ENCODE data around the gene PRPF38A. TPM values are rescaled to one million over a fixed set of nuclear protein-coding genes. Genes with fewer than 3 reads are reported as not detected.
A peak's percentile ranks its signal among the peaks of the same experiment; 100 is the strongest.

PRPF38A gene, protein sequence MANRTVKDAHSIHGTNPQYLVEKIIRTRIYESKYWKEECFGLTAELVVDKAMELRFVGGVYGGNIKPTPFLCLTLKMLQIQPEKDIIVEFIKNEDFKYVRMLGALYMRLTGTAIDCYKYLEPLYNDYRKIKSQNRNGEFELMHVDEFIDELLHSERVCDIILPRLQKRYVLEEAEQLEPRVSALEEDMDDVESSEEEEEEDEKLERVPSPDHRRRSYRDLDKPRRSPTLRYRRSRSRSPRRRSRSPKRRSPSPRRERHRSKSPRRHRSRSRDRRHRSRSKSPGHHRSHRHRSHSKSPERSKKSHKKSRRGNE
- 37.3 TPM for polyA plus RNA-seq (2013, experiment 1 of 2)
- polyA plus RNA-seq (2013, experiment 2 of 2) = 35.3 TPM

- 0% methylated on average over 43 to 50 of the region's 57 CpGs for WGBS, 2 experiments (ENCODE audit: insufficient coverage in 2 of 2)
- peaks cover 56% of the 10 kb centered on the region for H3K36me3 ChIP-seq (ENCODE audit: control insufficient read depth, insufficient read depth, low read length)
- H3K27ac ChIP-seq (ENCODE audit: low read depth, low read length, severe bottlenecking) = peak within 1 kb of the TSS; percentile 85
- H3K4me3 ChIP-seq (ENCODE audit: extremely low read depth, insufficient read depth, low read length, poor library complexity, severe bottlenecking) = peak within 1 kb of the TSS; percentile 67
- H3K9me3 ChIP-seq (ENCODE audit: control insufficient read depth, low read length) = no peaks in the 10 kb centered on the region
- H3K4me1 ChIP-seq (ENCODE audit: control insufficient read depth, insufficient read depth, low read length, poor library complexity, severe bottlenecking) = peaks cover 12% of the 10 kb centered on the region
Observed at GRCh38 chr1:52404116-52404974, at the start of gene PRPF38A, which contains the start of gene ORC1. PRPF38A (plus strand) TSS chr1:52404602; CDS start chr1:52404750, 148 bp downstream. ORC1 (minus strand) TSS chr1:52404423; CDS start chr1:52402223, 2,200 bp downstream.

DNA sequence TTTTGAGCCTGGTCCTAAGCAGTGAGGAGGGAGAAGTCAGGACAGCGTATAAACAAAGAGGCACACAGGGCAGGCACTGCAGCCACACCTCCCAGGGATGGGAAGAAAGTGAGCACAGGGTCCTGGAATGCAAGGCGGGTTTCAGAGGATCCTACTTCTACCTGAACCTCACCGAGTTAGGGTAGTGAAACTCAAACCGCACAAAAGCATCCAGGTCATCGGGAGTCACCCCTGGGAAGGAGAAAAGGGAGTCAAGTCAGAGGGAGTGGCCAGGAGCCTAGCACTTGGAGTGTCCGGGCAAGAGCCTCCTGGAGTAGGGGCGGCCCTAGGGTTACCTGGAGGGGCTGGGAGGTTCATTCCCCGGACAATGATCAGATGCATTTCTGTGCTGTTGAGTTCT is 49.0 kb upstream of the PRPF38A start:
- no peak overlapping the region for H3K27ac ChIP-seq (ENCODE audit: low read depth, low read length, severe bottlenecking)
- H3K9me3 ChIP-seq (ENCODE audit: control insufficient read depth, low read length) = no peaks in the 10 kb centered on the region
- H3K4me3 ChIP-seq (ENCODE audit: extremely low read depth, insufficient read depth, low read length, poor library complexity, severe bottlenecking) = no peak overlapping the region
- H3K4me1 ChIP-seq (ENCODE audit: control insufficient read depth, insufficient read depth, low read length, poor library complexity, severe bottlenecking) = peaks cover 17% of the 10 kb centered on the region
- 95 to 96% methylated on average over 8 of the region's 8 CpGs for whole genome bisulfite sequencing, 2 experiments (ENCODE audit: insufficient coverage in 2 of 2)
- H3K36me3 ChIP-seq (ENCODE audit: control insufficient read depth, insufficient read depth, low read length) = peaks cover 87% of the 10 kb centered on the region

DNA sequence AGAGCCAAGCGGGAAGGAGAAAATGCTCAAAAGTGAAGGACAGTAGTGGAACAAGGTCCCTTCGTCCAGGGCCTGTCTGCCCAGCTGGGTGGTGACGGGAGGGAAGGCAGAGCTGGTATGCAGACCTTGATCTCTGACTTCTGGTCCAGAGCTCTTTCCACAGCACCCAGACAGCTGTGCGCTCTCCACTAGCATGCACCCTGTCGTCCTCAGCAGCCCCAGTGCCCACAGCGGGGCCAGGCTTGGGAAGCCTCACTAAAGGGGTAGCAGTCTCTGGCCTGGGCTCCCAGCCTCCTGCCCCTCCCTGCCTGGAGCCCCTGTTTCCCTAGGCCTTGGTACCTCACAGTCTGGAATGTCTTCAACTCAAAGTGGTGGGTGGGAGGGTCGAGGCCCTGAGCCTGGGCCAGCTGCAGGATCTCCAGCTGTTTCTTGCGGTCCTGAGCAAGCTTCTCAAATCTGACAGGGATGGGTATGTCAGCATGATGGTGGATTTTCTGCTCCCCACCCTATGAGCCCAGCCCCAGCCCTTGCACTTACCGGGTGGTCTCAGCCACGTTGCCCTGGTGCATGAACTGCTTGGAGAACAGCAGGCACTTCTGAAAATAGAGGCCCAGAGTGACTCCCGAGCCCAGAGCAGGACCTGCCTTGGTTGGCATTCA is 48.4 kb upstream of the PRPF38A start:
- Histone ChIP-seq H3K36me3 (ENCODE audit: control insufficient read depth, insufficient read depth, low read length) (peaks cover 92% of the 10 kb centered on the region), H3K4me1 (ENCODE audit: control insufficient read depth, insufficient read depth, low read length, poor library complexity, severe bottlenecking) (peaks cover 17% of the 10 kb centered on the region), H3K4me3 (ENCODE audit: extremely low read depth, insufficient read depth, low read length, poor library complexity, severe bottlenecking) (no peak overlapping the region), H3K9me3 (ENCODE audit: control insufficient read depth, low read length) (no peaks in the 10 kb centered on the region), H3K27ac (ENCODE audit: low read depth, low read length, severe bottlenecking) (no peak overlapping the region)
- 95 to 97% methylated on average over 8 to 9 of the region's 11 CpGs for WGBS, 2 experiments (ENCODE audit: insufficient coverage in 2 of 2)

DNA sequence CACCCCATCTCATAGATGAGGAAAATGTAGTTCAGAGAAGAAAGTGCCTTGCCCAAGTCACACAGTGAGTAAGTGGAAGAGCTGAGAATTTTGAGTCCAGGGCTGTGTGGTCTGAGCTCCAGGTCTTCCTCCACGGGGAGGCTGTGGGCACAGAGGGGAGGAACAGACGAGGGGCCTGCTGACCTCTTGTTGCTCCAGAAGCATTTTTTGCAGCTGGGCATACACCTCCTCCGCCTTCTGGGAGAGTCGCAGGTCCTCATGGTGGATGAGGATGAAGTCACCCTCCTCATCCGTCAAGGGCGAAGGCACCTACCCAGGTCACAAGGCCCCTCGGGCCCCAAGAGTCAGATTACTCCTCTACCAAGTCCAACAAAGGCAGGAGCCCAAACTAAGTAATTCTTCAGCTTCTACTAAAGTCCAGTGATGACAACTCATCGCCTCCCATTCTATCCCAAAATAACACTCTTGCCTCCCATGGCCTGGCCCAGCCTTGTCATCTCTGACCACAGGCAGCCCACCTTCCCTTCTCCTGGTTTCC is 47.5 kb upstream of the PRPF38A start:
- H3K9me3 ChIP-seq (ENCODE audit: control insufficient read depth, low read length) = no peaks in the 10 kb centered on the region
- H3K4me3 ChIP-seq (ENCODE audit: extremely low read depth, insufficient read depth, low read length, poor library complexity, severe bottlenecking) = no peak overlapping the region
- H3K36me3 ChIP-seq (ENCODE audit: control insufficient read depth, insufficient read depth, low read length) = peaks cover 98% of the 10 kb centered on the region
- H3K4me1 ChIP-seq (ENCODE audit: control insufficient read depth, insufficient read depth, low read length, poor library complexity, severe bottlenecking) = peaks cover 9% of the 10 kb centered on the region
- WGBS, 2 experiments (ENCODE audit: insufficient coverage in 2 of 2) = 98 to 100% methylated on average over 4 to 5 of the region's 8 CpGs
- H3K27ac ChIP-seq (ENCODE audit: low read depth, low read length, severe bottlenecking) = no peak overlapping the region

DNA sequence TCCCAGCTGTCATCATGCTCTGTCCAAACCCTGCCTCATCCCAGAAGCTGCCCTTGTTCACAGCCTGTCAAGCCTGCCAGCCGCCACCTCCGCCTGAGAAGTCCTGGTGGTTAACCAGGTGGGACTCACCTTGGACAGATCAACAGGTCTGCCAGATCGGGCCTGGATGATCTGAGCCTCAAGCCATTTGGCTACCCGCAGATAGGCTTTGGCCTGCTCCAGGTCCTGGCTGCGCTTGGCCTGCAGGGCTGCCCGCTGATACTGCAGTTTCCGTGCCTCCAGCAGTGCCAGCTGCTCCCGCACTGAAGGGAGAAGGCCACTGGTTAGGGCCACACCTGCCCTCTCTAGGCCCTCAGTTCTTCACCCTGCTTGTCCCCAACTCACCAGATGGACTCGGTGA is 47.0 kb upstream of the PRPF38A start:
- H3K4me1 ChIP-seq (ENCODE audit: control insufficient read depth, insufficient read depth, low read length, poor library complexity, severe bottlenecking) = peaks cover 4% of the 10 kb centered on the region
- no peaks in the 10 kb centered on the region for H3K9me3 ChIP-seq (ENCODE audit: control insufficient read depth, low read length)
- H3K27ac ChIP-seq (ENCODE audit: low read depth, low read length, severe bottlenecking) = no peak overlapping the region
- peaks cover 99% of the 10 kb centered on the region for H3K36me3 ChIP-seq (ENCODE audit: control insufficient read depth, insufficient read depth, low read length)
- H3K4me3 ChIP-seq (ENCODE audit: extremely low read depth, insufficient read depth, low read length, poor library complexity, severe bottlenecking) = no peak overlapping the region
- 97% methylated on average over 7 to 9 of the region's 9 CpGs for WGBS, 2 experiments (ENCODE audit: insufficient coverage in 2 of 2)

DNA sequence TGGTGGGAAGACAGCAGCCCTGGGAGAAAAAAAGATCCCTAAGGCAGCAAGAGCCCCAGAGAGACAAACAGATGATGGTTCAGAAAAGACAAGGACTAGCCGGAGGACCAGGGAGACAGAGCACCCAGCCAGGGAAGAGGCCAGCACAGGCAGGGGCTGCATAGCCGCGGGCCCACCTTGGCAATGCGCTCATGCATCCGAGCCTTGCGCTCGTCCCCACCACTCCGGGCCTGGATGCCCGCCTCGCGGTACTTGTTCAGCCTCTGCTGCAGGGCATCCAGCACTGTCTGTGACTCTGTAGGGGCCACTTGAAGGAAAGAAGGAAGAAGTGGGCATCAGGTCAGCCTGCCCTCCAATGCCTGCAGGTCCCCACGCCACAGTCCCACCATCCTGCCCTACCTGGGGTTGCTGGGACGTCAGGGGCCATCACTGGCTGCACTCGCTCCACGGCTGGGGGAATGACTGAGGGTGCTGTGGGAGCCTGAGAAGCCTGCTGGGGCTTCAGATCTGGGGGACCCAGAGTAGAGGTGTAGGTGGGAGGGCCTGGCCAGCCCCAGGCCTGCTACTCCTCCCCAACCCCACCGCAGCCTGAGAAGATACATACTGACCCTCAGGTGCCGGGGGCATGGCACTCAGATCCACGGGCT is 45.4 kb upstream of the PRPF38A start:
- 93 to 95% methylated on average over 3 to 7 of the region's 18 CpGs for WGBS, 2 experiments (ENCODE audit: insufficient coverage in 2 of 2)
- H3K36me3 ChIP-seq (ENCODE audit: control insufficient read depth, insufficient read depth, low read length) = peaks cover 98% of the 10 kb centered on the region
- H3K4me3 ChIP-seq (ENCODE audit: extremely low read depth, insufficient read depth, low read length, poor library complexity, severe bottlenecking) = no peak overlapping the region
- H3K9me3 ChIP-seq (ENCODE audit: control insufficient read depth, low read length) = no peaks in the 10 kb centered on the region
- H3K4me1 ChIP-seq (ENCODE audit: control insufficient read depth, insufficient read depth, low read length, poor library complexity, severe bottlenecking) = no peaks in the 10 kb centered on the region
- H3K27ac ChIP-seq (ENCODE audit: low read depth, low read length, severe bottlenecking) = no peak overlapping the region

GRCh38 chr1:52359676-52360594 is 44.5 kb upstream of the PRPF38A start:
- WGBS, 2 experiments (ENCODE audit: insufficient coverage in 2 of 2) = 96 to 99% methylated on average over 21 to 22 of the region's 24 CpGs
- Histone ChIP-seq H3K36me3 (ENCODE audit: control insufficient read depth, insufficient read depth, low read length) (peaks cover 98% of the 10 kb centered on the region), H3K4me3 (ENCODE audit: extremely low read depth, insufficient read depth, low read length, poor library complexity, severe bottlenecking) (no peak overlapping the region)

GRCh38 chr1:52360595-52360968 is 43.8 kb upstream of the PRPF38A start:
- peaks cover 91% of the 10 kb centered on the region for H3K36me3 ChIP-seq (ENCODE audit: control insufficient read depth, insufficient read depth, low read length)
- no peak overlapping the region for H3K27ac ChIP-seq (ENCODE audit: low read depth, low read length, severe bottlenecking)
- WGBS, 2 experiments (ENCODE audit: insufficient coverage in 2 of 2) = 96 to 99% methylated on average over 6 to 7 of the region's 7 CpGs

More at GRCh38 chr1:52359676-52360594, 44.5 kb upstream of the PRPF38A start:
- Histone ChIP-seq H3K4me1 (ENCODE audit: control insufficient read depth, insufficient read depth, low read length, poor library complexity, severe bottlenecking) (peaks cover 8% of the 10 kb centered on the region), H3K9me3 (ENCODE audit: control insufficient read depth, low read length) (no peaks in the 10 kb centered on the region), H3K27ac (ENCODE audit: low read depth, low read length, severe bottlenecking) (no peak overlapping the region)

GRCh38 chr1:52364235-52364839 is 40.1 kb upstream of the PRPF38A start:
- WGBS, 2 experiments (ENCODE audit: insufficient coverage in 2 of 2) = 83 to 87% methylated on average over 3 to 5 of the region's 5 CpGs
- H3K4me1 ChIP-seq (ENCODE audit: control insufficient read depth, insufficient read depth, low read length, poor library complexity, severe bottlenecking) = peaks cover 8% of the 10 kb centered on the region
- peaks cover 54% of the 10 kb centered on the region for H3K36me3 ChIP-seq (ENCODE audit: control insufficient read depth, insufficient read depth, low read length)
- no peak overlapping the region for H3K27ac ChIP-seq (ENCODE audit: low read depth, low read length, severe bottlenecking)
- H3K4me3 ChIP-seq (ENCODE audit: extremely low read depth, insufficient read depth, low read length, poor library complexity, severe bottlenecking) = peak overlapping the region; percentile 95
- H3K9me3 ChIP-seq (ENCODE audit: control insufficient read depth, low read length) = no peaks in the 10 kb centered on the region

More at GRCh38 chr1:52360595-52360968, 43.8 kb upstream of the PRPF38A start:
- H3K4me1 ChIP-seq (ENCODE audit: control insufficient read depth, insufficient read depth, low read length, poor library complexity, severe bottlenecking) = peaks cover 8% of the 10 kb centered on the region
- no peak overlapping the region for H3K4me3 ChIP-seq (ENCODE audit: extremely low read depth, insufficient read depth, low read length, poor library complexity, severe bottlenecking)
- H3K9me3 ChIP-seq (ENCODE audit: control insufficient read depth, low read length) = no peaks in the 10 kb centered on the region
